ENCODE measurements around the gene GFY.

DNA sequence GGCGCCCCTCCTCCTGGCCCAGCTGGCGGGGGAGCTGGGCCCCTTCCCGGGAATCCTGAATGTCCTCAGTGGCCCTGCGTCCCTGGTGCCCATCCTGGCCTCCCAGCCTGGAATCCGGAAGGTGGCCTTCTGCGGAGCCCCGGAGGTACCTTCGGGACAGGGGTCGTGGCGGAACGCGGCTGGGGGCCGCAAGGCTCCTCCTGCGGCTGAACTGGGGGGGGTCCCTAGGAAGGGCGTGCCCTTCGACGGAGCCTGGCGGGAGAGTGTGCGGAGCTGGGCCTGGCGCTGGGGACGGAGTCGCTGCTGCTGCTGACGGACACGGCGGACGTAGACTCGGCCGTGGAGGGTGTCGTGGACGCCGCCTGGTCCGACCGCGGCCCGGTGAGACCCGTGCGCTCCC, 36.5 kb downstream of the GFY start:
- TF ChIP-seq, protein P1, sequence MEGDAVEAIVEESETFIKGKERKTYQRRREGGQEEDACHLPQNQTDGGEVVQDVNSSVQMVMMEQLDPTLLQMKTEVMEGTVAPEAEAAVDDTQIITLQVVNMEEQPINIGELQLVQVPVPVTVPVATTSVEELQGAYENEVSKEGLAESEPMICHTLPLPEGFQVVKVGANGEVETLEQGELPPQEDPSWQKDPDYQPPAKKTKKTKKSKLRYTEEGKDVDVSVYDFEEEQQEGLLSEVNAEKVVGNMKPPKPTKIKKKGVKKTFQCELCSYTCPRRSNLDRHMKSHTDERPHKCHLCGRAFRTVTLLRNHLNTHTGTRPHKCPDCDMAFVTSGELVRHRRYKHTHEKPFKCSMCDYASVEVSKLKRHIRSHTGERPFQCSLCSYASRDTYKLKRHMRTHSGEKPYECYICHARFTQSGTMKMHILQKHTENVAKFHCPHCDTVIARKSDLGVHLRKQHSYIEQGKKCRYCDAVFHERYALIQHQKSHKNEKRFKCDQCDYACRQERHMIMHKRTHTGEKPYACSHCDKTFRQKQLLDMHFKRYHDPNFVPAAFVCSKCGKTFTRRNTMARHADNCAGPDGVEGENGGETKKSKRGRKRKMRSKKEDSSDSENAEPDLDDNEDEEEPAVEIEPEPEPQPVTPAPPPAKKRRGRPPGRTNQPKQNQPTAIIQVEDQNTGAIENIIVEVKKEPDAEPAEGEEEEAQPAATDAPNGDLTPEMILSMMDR (tag by site-specific recombination; IDR thresholded peaks at IDR 0.05) = no peak
- TF ChIP-seq ZNF629 (tag by site-specific recombination; IDR thresholded peaks at IDR 0.05) = no peak
- no peak for TF ChIP-seq ZNF426 (tag by site-specific recombination; IDR thresholded peaks at IDR 0.05)
- no peak for TF ChIP-seq ZNF514 (tag by site-specific recombination; IDR thresholded peaks at IDR 0.05)
- TF ChIP-seq ZNF670 (tag by site-specific recombination; IDR thresholded peaks at IDR 0.05; ENCODE audit: low read depth) = no peak
- TF ChIP-seq ZNF776 (tag by site-specific recombination; IDR thresholded peaks at IDR 0.05; ENCODE audit: borderline replicate concordance) = no peak
- no peak for TF ChIP-seq RBAK (tag by site-specific recombination; IDR thresholded peaks at IDR 0.05)
